ENCODE data around the gene FMN1.

- TF ChIP-seq, protein P1, sequence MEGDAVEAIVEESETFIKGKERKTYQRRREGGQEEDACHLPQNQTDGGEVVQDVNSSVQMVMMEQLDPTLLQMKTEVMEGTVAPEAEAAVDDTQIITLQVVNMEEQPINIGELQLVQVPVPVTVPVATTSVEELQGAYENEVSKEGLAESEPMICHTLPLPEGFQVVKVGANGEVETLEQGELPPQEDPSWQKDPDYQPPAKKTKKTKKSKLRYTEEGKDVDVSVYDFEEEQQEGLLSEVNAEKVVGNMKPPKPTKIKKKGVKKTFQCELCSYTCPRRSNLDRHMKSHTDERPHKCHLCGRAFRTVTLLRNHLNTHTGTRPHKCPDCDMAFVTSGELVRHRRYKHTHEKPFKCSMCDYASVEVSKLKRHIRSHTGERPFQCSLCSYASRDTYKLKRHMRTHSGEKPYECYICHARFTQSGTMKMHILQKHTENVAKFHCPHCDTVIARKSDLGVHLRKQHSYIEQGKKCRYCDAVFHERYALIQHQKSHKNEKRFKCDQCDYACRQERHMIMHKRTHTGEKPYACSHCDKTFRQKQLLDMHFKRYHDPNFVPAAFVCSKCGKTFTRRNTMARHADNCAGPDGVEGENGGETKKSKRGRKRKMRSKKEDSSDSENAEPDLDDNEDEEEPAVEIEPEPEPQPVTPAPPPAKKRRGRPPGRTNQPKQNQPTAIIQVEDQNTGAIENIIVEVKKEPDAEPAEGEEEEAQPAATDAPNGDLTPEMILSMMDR (IDR thresholded peaks at IDR 0.05), result no peak
- no peak for TF ChIP-seq TCF7L2 (IDR thresholded peaks at IDR 0.05; ENCODE audit: low read depth, low read length)
- no peak for TF ChIP-seq SIN3A (IDR thresholded peaks at IDR 0.05; ENCODE audit: borderline replicate concordance, insufficient read depth, low read depth, low read length)
- TF ChIP-seq POLR2AphosphoS5 (IDR thresholded peaks at IDR 0.05; ENCODE audit: low read depth, low read length), result no peak
Observed at GRCh38 chr15:32736701-32737061, 457.8 kb downstream of the FMN1 start.
